ENCODE data around the gene GADD45G. TPM values are rescaled to one million over a fixed set of nuclear protein-coding genes. Genes with fewer than 3 reads are reported as not detected.

The GADD45G gene
- total and polyA plus RNA-seq, 8 donors = 9.5 to 220 (median 21.1) TPM

- intact Hi-C loops (cut with DNase I) = no loop called here
- H3K27ac ChIP-seq = peak overlapping the region; percentile 40 to 80 (median 70)
- ATAC-seq (peak; percentile 62 to 84 (median 79)), FAIRE-seq (no peak), DNase-seq (peak in 3 of 6 donors; percentile 38 to 66 (median 65))
- no peak for TF ChIP-seq CTCF (IDR thresholded peaks at IDR 0.05)
- no peaks in the 10 kb centered on the region for H3K9me3 ChIP-seq
- 47% methylated on average over 20 of the region's 20 CpGs for WGBS, 2 donors
- H3K4me3 ChIP-seq = no peak overlapping the region
- no peaks in the 10 kb centered on the region for H3K27me3 ChIP-seq
- H3K36me3 ChIP-seq = no peaks in the 10 kb centered on the region
- H3K4me1 ChIP-seq = peaks cover 16 to 43% (median 35%) of the 10 kb centered on the region in 3 donors
Measured at GRCh38 chr9:89622933-89623861, 18.4 kb downstream of the GADD45G start.

- H3K4me3 ChIP-seq = no peak overlapping the region
- no peak for FAIRE-seq
- peak; percentile 49 to 78 (median 68) for ATAC-seq
- peak in 5 of 6 donors; percentile 41 to 77 (median 44) for DNase-seq
- H3K4me1 ChIP-seq = peaks cover 12 to 40% (median 30%) of the 10 kb centered on the region in 3 donors
- intact Hi-C loops (cut with DNase I) = no loop called here
- TF ChIP-seq CTCF (IDR thresholded peaks at IDR 0.05) = no peak
- no peaks in the 10 kb centered on the region for H3K36me3 ChIP-seq
- no peaks in the 10 kb centered on the region for H3K27me3 ChIP-seq
- WGBS, 2 donors = 35 to 49% methylated on average over 11 of the region's 11 CpGs
- H3K27ac ChIP-seq = peak overlapping the region; percentile 40 to 80 (median 70)
- no peaks in the 10 kb centered on the region for H3K9me3 ChIP-seq
Measured at GRCh38 chr9:89623925-89624420, 19.2 kb downstream of the GADD45G start.

- no peak for TF ChIP-seq CTCF (IDR thresholded peaks at IDR 0.05)
- WGBS, 2 donors = 85 to 89% methylated on average over 14 of the region's 14 CpGs
- no peak overlapping the region for H3K4me3 ChIP-seq
- DNase-seq (peak in 1 of 6 donors; percentile 12), FAIRE-seq (no peak), ATAC-seq (no peak)
- H3K4me1 ChIP-seq = peaks cover 15 to 40% (median 30%) of the 10 kb centered on the region in 3 donors
- H3K9me3 ChIP-seq = no peaks in the 10 kb centered on the region
- no peaks in the 10 kb centered on the region for H3K27me3 ChIP-seq
- intact Hi-C loops (cut with DNase I) = no loop called here
- no peak overlapping the region for H3K27ac ChIP-seq
- no peaks in the 10 kb centered on the region for H3K36me3 ChIP-seq
Measured at GRCh38 chr9:89625721-89626687, 21.2 kb downstream of the GADD45G start.

- H3K4me1 ChIP-seq = peaks cover 18 to 45% (median 31%) of the 10 kb centered on the region in 3 donors
- ATAC-seq (no peak), FAIRE-seq (no peak), DNase-seq (peak in 1 of 6 donors; percentile 8)
- intact Hi-C loops (cut with DNase I) = no loop called here
- WGBS, 2 donors = 39 to 40% methylated on average over 11 of the region's 11 CpGs
- H3K4me3 ChIP-seq = no peak overlapping the region
- no peaks in the 10 kb centered on the region for H3K36me3 ChIP-seq
- H3K27me3 ChIP-seq = no peaks in the 10 kb centered on the region
- no peaks in the 10 kb centered on the region for H3K9me3 ChIP-seq
- no peak overlapping the region for H3K27ac ChIP-seq
- TF ChIP-seq CTCF (IDR thresholded peaks at IDR 0.05) = no peak
Measured at GRCh38 chr9:89626741-89627265, 22.0 kb downstream of the GADD45G start.
